Fibroblast of lung (primary cell): ENCODE data around the gene NUMBL.

Experiments
- EZH2 ChIP-seq: IDR thresholded peaks from 2 replicates; pipeline ENCODE4 v1.5.1; 2012; ENCODE audit warnings: low read length, control low read depth, mild to moderate bottlenecking; ENCODE audit errors: missing control alignments
- TF ChIP-seq, protein P1 (sequence below), 2 donors: IDR thresholded peaks in 1 of 2; conservative IDR thresholded peaks in 1 of 2; 1 replicate in 1 of 2; 2 replicates in 1 of 2; pipeline ENCODE4 v1.5.1; 2011 to 2012; ENCODE audit warnings: low read length in 2 of 2, control low read depth in 1 of 2, inconsistent platforms in 1 of 2, low read depth in 1 of 2, mild to moderate bottlenecking in 1 of 2

DNA sequence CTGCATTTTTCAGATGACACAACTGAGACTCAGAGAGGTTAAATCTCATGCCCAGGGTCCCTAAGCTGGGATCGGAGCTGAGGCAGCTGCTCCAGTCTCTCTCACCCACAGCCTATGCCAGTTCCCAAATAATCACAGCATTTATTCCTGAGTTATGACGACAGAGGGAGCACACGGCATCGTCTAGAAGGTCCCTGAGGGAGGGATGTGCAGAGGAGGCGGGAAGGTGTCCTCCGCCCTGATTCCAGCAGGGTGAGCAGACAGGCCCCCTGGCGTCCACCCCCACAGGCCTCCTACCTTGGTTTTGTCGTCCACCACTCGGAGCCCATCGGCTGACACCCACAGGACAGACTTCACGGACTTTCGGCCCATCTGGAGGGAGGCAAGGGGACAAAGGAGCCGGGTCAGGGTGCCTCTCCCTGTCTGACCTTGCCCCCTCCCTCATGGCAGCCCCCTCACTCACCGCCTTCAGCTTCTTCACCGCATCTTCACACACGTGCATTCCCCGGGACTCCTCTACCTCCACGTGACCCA, 8.0 kb downstream of the NUMBL start:
- TF ChIP-seq, protein P1, sequence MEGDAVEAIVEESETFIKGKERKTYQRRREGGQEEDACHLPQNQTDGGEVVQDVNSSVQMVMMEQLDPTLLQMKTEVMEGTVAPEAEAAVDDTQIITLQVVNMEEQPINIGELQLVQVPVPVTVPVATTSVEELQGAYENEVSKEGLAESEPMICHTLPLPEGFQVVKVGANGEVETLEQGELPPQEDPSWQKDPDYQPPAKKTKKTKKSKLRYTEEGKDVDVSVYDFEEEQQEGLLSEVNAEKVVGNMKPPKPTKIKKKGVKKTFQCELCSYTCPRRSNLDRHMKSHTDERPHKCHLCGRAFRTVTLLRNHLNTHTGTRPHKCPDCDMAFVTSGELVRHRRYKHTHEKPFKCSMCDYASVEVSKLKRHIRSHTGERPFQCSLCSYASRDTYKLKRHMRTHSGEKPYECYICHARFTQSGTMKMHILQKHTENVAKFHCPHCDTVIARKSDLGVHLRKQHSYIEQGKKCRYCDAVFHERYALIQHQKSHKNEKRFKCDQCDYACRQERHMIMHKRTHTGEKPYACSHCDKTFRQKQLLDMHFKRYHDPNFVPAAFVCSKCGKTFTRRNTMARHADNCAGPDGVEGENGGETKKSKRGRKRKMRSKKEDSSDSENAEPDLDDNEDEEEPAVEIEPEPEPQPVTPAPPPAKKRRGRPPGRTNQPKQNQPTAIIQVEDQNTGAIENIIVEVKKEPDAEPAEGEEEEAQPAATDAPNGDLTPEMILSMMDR (conservative IDR thresholded peaks at IDR 0.05 in 1 of 2, IDR thresholded peaks at IDR 0.05 in 1 of 2; ENCODE audit: low read depth in 1 of 2, low read length in 2 of 2) = no peak
- TF ChIP-seq EZH2 = no peak
